SK-N-SH (cell line): ENCODE data around the gene SRSF10.

ENCODE experiments used
- GABPA ChIP-seq: IDR thresholded peaks from 2 replicates; pipeline ENCODE4 v1.4.0; 2012; ENCODE audit warnings: low read depth, mild to moderate bottlenecking
- SIN3A ChIP-seq: IDR thresholded peaks from 2 replicates; pipeline ENCODE4 v1.6.1; 2012; ENCODE audit warnings: low read depth, mild to moderate bottlenecking, low read length, moderate library complexity, borderline replicate concordance
- TAF1 ChIP-seq: IDR thresholded peaks from 2 replicates; pipeline ENCODE4 v1.6.1; 2012; ENCODE audit warnings: low read depth, mild to moderate bottlenecking, low read length, moderate library complexity, borderline replicate concordance
- TF ChIP-seq, protein P1 (sequence below): IDR thresholded peaks from 2 replicates; pipeline ENCODE4 v1.4.0; 2012; ENCODE audit warnings: low read depth

DNA sequence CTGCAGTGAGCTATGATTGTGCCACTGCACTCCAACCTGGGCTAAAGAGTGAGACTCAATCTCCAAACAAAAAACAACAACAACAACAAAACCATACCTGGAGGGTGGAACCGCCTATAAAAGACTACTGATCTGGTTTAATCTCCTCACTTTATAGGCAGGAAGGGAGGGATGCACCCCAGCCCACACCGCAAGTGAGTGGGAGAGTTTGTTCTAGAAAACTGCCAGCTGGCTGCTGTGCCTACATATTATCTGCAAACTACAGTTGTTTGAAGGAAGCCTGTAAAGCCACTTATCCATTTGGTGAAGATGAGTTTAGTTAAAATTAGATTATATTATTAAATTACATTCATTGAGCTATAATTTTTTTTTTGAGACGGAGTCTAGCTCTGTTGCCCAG, 9.1 kb upstream of the SRSF10 start:
- TF ChIP-seq SIN3A (no peak), TAF1 (no peak), GABPA (no peak)
- TF ChIP-seq, protein P1, sequence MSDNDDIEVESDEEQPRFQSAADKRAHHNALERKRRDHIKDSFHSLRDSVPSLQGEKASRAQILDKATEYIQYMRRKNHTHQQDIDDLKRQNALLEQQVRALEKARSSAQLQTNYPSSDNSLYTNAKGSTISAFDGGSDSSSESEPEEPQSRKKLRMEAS, result no peak
